Measurements from ENCODE around the gene FOXG1. TPM values are rescaled to one million over a fixed set of nuclear protein-coding genes. Genes with fewer than 3 reads are reported as not detected.

Gene FOXG1
- total and polyA plus RNA-seq, 2 of the 4 experiments (the other 2 are of a cell fraction): not detected

GRCh38 chr14:28778138-28779117, 11.8 kb downstream of the FOXG1 start:
- no peak overlapping the region for H4K5ac ChIP-seq (ENCODE audit: low read depth, low read length)
- H3K56ac ChIP-seq (ENCODE audit: extremely low read depth, insufficient read depth, low read length): no peak overlapping the region
- BruUV-seq (replicated peaks): no TSS peak
- H2AFZ ChIP-seq (replicated peaks; ENCODE audit: low read length, poor library complexity): no peak overlapping the region
- H3K4ac ChIP-seq (ENCODE audit: low read depth, low read length): no peak overlapping the region
- ATAC-seq (ENCODE audit: low read depth): no peak
- H3K4me1 ChIP-seq (ENCODE audit: control insufficient read depth, insufficient read depth, low read length): no peaks in the 10 kb centered on the region
- H2AK5ac ChIP-seq (ENCODE audit: low read depth, low read length): no peak overlapping the region
- H2BK5ac ChIP-seq (ENCODE audit: low read depth, low read length, poor library complexity, severe bottlenecking): no peak overlapping the region
- POLR2A ChIA-PET (ENCODE audit: unreplicated experiment): no interaction called here
- no peak overlapping the region for H4K8ac ChIP-seq (ENCODE audit: low read depth in 2 of 2, low read length in 2 of 2)
- no peak overlapping the region for H4K91ac ChIP-seq (ENCODE audit: insufficient read depth, low read depth, low read length)
- no peak overlapping the region for H3K18ac ChIP-seq (ENCODE audit: low read depth, low read length)
- H3K14ac ChIP-seq (replicated peaks; ENCODE audit: low read depth, low read length): no peak overlapping the region
- peaks cover 2% of the 10 kb centered on the region; the same call in 1 of the 2 replicates for H3K9me3 ChIP-seq (ENCODE audit: control insufficient read depth, insufficient read depth, low read length)
- no peak overlapping the region for H2AK9ac ChIP-seq (replicated peaks; ENCODE audit: low read depth, low read length, poor library complexity)
- TF ChIP-seq MAFK (IDR thresholded peaks at IDR 0.05; ENCODE audit: low read depth, low read length) (no peak), CTCF (conservative IDR thresholded peaks at IDR 0.05; ENCODE audit: low read depth, low read length) (no peak), SMC3 (IDR thresholded peaks at IDR 0.05; ENCODE audit: low read depth, low read length) (no peak), POLR2A (IDR thresholded peaks at IDR 0.05; ENCODE audit: low read depth, low read length) (no peak), MAZ (IDR thresholded peaks at IDR 0.05; ENCODE audit: borderline replicate concordance, low read depth, low read length) (no peak), BHLHE40 (IDR thresholded peaks at IDR 0.05; ENCODE audit: low read depth, low read length) (no peak), NFE2L2 (IDR thresholded peaks at IDR 0.05; ENCODE audit: low read depth, low read length) (no peak), RCOR1 (IDR thresholded peaks at IDR 0.05; ENCODE audit: insufficient replicate concordance, low read length) (no peak), RFX5 (IDR thresholded peaks at IDR 0.05; ENCODE audit: low read depth, low read length) (no peak), CHD1 (IDR thresholded peaks at IDR 0.05; ENCODE audit: low read depth, low read length) (no peak), CEBPB (IDR thresholded peaks at IDR 0.05; ENCODE audit: low read depth, low read length) (no peak), RAD21 (IDR thresholded peaks at IDR 0.05; ENCODE audit: low read length) (no peak), ELK1 (IDR thresholded peaks at IDR 0.05; ENCODE audit: borderline replicate concordance, low read depth, low read length) (no peak)
- H3K9me1 ChIP-seq (ENCODE audit: insufficient read depth, low read length): no peaks in the 10 kb centered on the region
- H3K23ac ChIP-seq (ENCODE audit: low read depth, low read length): no peak overlapping the region
- CTCF ChIA-PET: no interaction called here
- dilution Hi-C loops (cut with HindIII; ENCODE audit: low sequenced_read_pairs, unreplicated experiment): no loop called here
- intact Hi-C loops (cut with micrococcal nuclease): no loop called here
- no peak overlapping the region for H2BK120ac ChIP-seq (ENCODE audit: low read depth, low read length)
- no peak overlapping the region for H3K4me2 ChIP-seq (ENCODE audit: low read depth, low read length)
- H3K79me1 ChIP-seq (ENCODE audit: low read depth in 1 of 2, low read length in 2 of 2): no peaks in the 10 kb centered on the region
- no peaks in the 10 kb centered on the region for H3K36me3 ChIP-seq (ENCODE audit: control insufficient read depth, insufficient read depth, low read length)
- peaks cover 35% of the 10 kb centered on the region for H3K27me3 ChIP-seq (ENCODE audit: control insufficient read depth, insufficient read depth, low read length)
- H3K4me3 ChIP-seq (ENCODE audit: insufficient read depth, low read depth, low read length): no peak overlapping the region
- in situ Hi-C loops (cut with MboI; ENCODE audit: low sequenced_read_pairs): loop anchor here (10.0 kb wide), 1 partner anchor 446 kb away; no protein-coding TSS in a partner anchor
- H2BK20ac ChIP-seq (ENCODE audit: low read depth, low read length): no peak overlapping the region
- H2BK15ac ChIP-seq (ENCODE audit: low read depth, low read length): no peak overlapping the region
- DNase-seq: no peak
- no peak overlapping the region for H3K9ac ChIP-seq (ENCODE audit: low read depth, low read length)
- no CpG with 5 or more reads among the region's 28 CpGs for WGBS, 2 experiments (ENCODE audit: extremely low coverage in 2 of 2, insufficient read length in 1 of 2)
- no peak overlapping the region for H3K27ac ChIP-seq (ENCODE audit: insufficient read depth, low read length)
- H4K20me1 ChIP-seq (ENCODE audit: insufficient read depth, low read length): no peaks in the 10 kb centered on the region
